Activated CD4-positive, alpha-beta T cell treated with anti-CD3 and anti-CD28 coated beads, Interleukin-2, Interleukin-4, amounts not matched to agents 100 ng/mL and 50 ng/mL, durations not matched to agents 16 hours and 8 hours (primary cell): Measurements from ENCODE around the gene MEPCE.

Experiments
- DNase-seq: peaks from one replicate; pipeline ENCODE4 v3.0.0-alpha.2; 2020; ENCODE audit warnings: low spot score

Gene MEPCE

DNA sequence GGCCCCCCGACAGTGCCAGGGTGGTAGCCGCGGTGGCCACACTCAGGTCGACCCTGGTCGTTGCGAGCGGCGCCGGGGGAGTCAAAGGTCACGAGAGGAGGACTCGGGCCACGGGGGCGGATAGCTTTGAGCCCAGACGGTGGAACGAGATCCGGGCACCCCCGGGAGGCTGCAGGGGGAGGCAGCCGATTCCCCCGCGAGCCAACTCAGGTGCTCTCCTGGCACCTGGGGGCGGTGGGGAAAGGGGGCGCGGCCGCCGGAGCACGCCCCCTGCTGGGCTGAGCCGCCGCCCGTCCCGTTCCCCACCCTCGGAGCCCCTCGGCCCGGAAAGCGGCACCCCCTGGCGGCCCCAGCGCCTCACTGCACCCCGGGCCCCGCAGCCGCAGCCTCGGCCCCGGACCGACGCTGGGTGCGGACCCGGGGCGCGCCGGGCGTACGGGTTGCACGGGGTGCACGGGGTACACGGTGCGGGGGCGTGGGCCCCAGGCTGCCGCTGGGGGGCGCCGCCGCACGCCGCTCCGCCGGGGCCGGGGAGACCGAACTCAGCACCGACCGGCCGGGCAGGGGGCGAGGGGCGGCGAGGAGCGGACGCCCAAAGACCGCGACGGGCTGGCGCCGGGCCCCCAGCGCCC lies 53.6 kb downstream of the MEPCE start:
- peak; percentile 82 for DNase-seq
